SK-N-SH (cell line): Measurements from ENCODE around the gene TERT. TPM values are rescaled to one million over a fixed set of nuclear protein-coding genes. Genes with fewer than 3 reads are reported as not detected.

Source experiments
- CTCF ChIA-PET: fragments of 300-600, 350-600 bp; formaldehyde crosslinking; extraction: SDS; loops from one replicate; lab custom pipeline; 2021; lab: Yijun Ruan, JAX
- POLR2A ChIA-PET: fragments of 350-600 bp; sonication (Branson Sonifier 250); formaldehyde crosslinking; extraction: SDS; loops from one replicate; lab custom pipeline; 2020; ENCODE audit warnings: antibody characterized with exemption, inconsistent platforms; lab: Yijun Ruan, JAX
- DNase-seq: peaks from one replicate; pipeline ENCODE4 v3.0.0; 2012
- H2AFZ ChIP-seq: fragments of 200-600 bp; sonication (generic); 2 replicates; pipeline ENCODE4 v1.8.1; 2016; ENCODE audit warnings: antibody characterized with exemption, mild to moderate bottlenecking, low read depth
- H3F3A ChIP-seq: fragments of 200-600 bp; sonication (generic); replicated peaks from 2 replicates; pipeline ENCODE3; 2016; ENCODE audit warnings: antibody characterized with exemption, mild to moderate bottlenecking; ENCODE audit not compliant: insufficient read depth
- H3K27ac ChIP-seq, 2 experiments: fragments of 200-500 bp in 1 of 2; fragments of 200-600 bp in 1 of 2; sonication (Bioruptor generic) in 1 of 2; sonication (generic), shearing (Covaris generic) in 1 of 2; 2 replicates each; pipeline versions ENCODE4 v1.5.1 to v1.6.1; 2014 to 2016; ENCODE audit warnings: low read depth in 2 of 2, inconsistent platforms in 1 of 2, low read length in 1 of 2, mild to moderate bottlenecking in 1 of 2, mixed read lengths in 1 of 2
- H3K27me3 ChIP-seq: fragments of 200-600 bp; sonication (generic), shearing (Covaris generic); 2 replicates; pipeline ENCODE4 v1.6.1; 2016; ENCODE audit warnings: mixed run types; ENCODE audit not compliant: insufficient read depth
- H3K36me3 ChIP-seq, 2 experiments: fragments of 200-500 bp in 1 of 2; fragments of 200-600 bp in 1 of 2; sonication (Bioruptor generic) in 1 of 2; sonication (generic) in 1 of 2; replicated peaks in 1 of 2; 2 replicates each; pipeline versions ENCODE3 to v1.5.1; 2014 to 2016; ENCODE audit warnings: low read length in 1 of 2, mild to moderate bottlenecking in 1 of 2; ENCODE audit not compliant: insufficient read depth in 2 of 2, control insufficient read depth in 1 of 2
- H3K4me1 ChIP-seq, 2 experiments: fragments of 200-500 bp in 1 of 2; fragments of 200-600 bp in 1 of 2; sonication (Bioruptor generic) in 1 of 2; sonication (generic), shearing (Covaris generic) in 1 of 2; 2 replicates each; pipeline versions ENCODE4 v1.5.1 to v1.6.1; 2014 to 2016; ENCODE audit warnings: low read depth in 1 of 2, low read length in 1 of 2, mixed run types in 1 of 2; ENCODE audit not compliant: insufficient read depth in 2 of 2, control insufficient read depth in 1 of 2
- H3K4me2 ChIP-seq: fragments of 200-600 bp; sonication (generic), shearing (Covaris generic); 2 replicates; pipeline ENCODE4 v1.6.1; 2017; ENCODE audit warnings: mixed run types
- H3K4me3 ChIP-seq, 2 experiments: fragments of 200-500 bp in 1 of 2; fragments of 200-600 bp in 1 of 2; sonication (Bioruptor generic) in 1 of 2; sonication (generic), shearing (Covaris generic) in 1 of 2; 2 replicates each; pipeline versions ENCODE4 v1.5.1 to v1.8.1; 2014 to 2016; ENCODE audit warnings: low read depth in 2 of 2, inconsistent platforms in 1 of 2, low read length in 1 of 2, mild to moderate bottlenecking in 1 of 2, mixed read lengths in 1 of 2, moderate library complexity in 1 of 2
- H3K79me2 ChIP-seq: fragments of 200-600 bp; sonication (generic); 2 replicates; pipeline ENCODE4 v1.8.1; 2017; ENCODE audit warnings: mild to moderate bottlenecking; ENCODE audit not compliant: insufficient read depth
- H3K9ac ChIP-seq: fragments of 200-600 bp; sonication (generic); 2 replicates; pipeline ENCODE4 v1.6.1; 2017; ENCODE audit warnings: mixed run types
- H3K9me2 ChIP-seq: fragments of 200-600 bp; sonication (generic); 2 replicates; pipeline ENCODE4 v1.6.1; 2017; ENCODE audit warnings: mixed run types
- H3K9me3 ChIP-seq: fragments of 200-600 bp; sonication (generic); 2 replicates; pipeline ENCODE4 v1.6.1; 2017; ENCODE audit warnings: mixed run types, mild to moderate bottlenecking, moderate library complexity
- H4K20me1 ChIP-seq: fragments of 200-600 bp; sonication (generic); 2 replicates; pipeline ENCODE4 v1.6.1; 2017; ENCODE audit warnings: mild to moderate bottlenecking, mixed run types; ENCODE audit not compliant: insufficient read depth
- CHD2 ChIP-seq: fragments of 150-350 bp; IDR thresholded peaks from 2 replicates; pipeline ENCODE4 v1.6.1; 2018; ENCODE audit warnings: low read length; ENCODE audit not compliant: partially characterized antibody
- ELF1 ChIP-seq: IDR thresholded peaks from 2 replicates; pipeline ENCODE4 v1.4.0; 2012
- EP300 ChIP-seq, 2 experiments: IDR thresholded peaks; 2 replicates each; pipeline versions ENCODE4 v1.4.0 to v1.6.1; 2012; ENCODE audit warnings: borderline replicate concordance in 1 of 2, low read depth in 1 of 2, low read length in 1 of 2
- EZH2phosphoT487 ChIP-seq: fragments of 200-600 bp; sonication (generic); IDR thresholded peaks from 2 replicates; pipeline ENCODE4 v1.6.1; 2017; ENCODE audit warnings: low read depth, mixed run types, mild to moderate bottlenecking, antibody characterized with exemption, moderate library complexity, borderline replicate concordance
- FOSL2 ChIP-seq: IDR thresholded peaks from 2 replicates; pipeline ENCODE4 v1.4.0; 2012; ENCODE audit warnings: low read depth, mild to moderate bottlenecking, moderate library complexity, borderline replicate concordance
- FOXJ3 ChIP-seq: sonication (generic); formaldehyde crosslinking; IDR thresholded peaks from 2 replicates; pipeline ENCODE4 v1.5.1; 2020; ENCODE audit warnings: mild to moderate bottlenecking, missing genetic modification reagents
- GATA2 ChIP-seq: sonication (generic); formaldehyde crosslinking; IDR thresholded peaks from 2 replicates; pipeline ENCODE4 v1.5.0; 2020; ENCODE audit warnings: mild to moderate bottlenecking, missing genetic modification reagents
- JUND ChIP-seq: IDR thresholded peaks from 2 replicates; pipeline ENCODE4 v1.4.0; 2012
- MEF2A ChIP-seq: IDR thresholded peaks from 2 replicates; pipeline ENCODE4 v1.4.0; 2012; ENCODE audit warnings: low read depth, borderline replicate concordance
- MXI1 ChIP-seq: IDR thresholded peaks from 2 replicates; pipeline ENCODE4 v1.6.1; 2012; ENCODE audit warnings: mild to moderate bottlenecking, low read depth, low read length, improper control_type of control experiment
- NRF1 ChIP-seq: IDR thresholded peaks from 2 replicates; pipeline ENCODE4 v1.6.1; 2012; ENCODE audit warnings: low read depth, mild to moderate bottlenecking, low read length
- POLR2AphosphoS5 ChIP-seq: IDR thresholded peaks from 2 replicates; pipeline ENCODE4 v1.6.1; 2012; ENCODE audit warnings: low read depth, low read length
- RAD21 ChIP-seq: IDR thresholded peaks from 2 replicates; pipeline ENCODE4 v1.6.1; 2012; ENCODE audit warnings: mild to moderate bottlenecking, low read length
- TEAD4 ChIP-seq: IDR thresholded peaks from 2 replicates; pipeline ENCODE4 v1.4.0; 2012; ENCODE audit warnings: mild to moderate bottlenecking, borderline replicate concordance; ENCODE audit not compliant: insufficient read depth
- YY1 ChIP-seq: IDR thresholded peaks from 2 replicates; pipeline ENCODE4 v1.4.0; 2012; ENCODE audit warnings: low read depth, mild to moderate bottlenecking
- WGBS: methylation state at CpG from one replicate; pipeline ENCODE4 v1.1.6; 2017; ENCODE audit warnings: low lambda C conversion rate; 5-methylcytosine and 5-hydroxymethylcytosine counted together
- polyA plus RNA-seq, 3 experiments: library from polyadenylated mRNA; depleted of rRNA; stranded (reverse); fragments of >200 nt; gene quantifications; 2 replicates each; pipeline ENCODE4 v1.2.3, GENCODE V29; 2012
- TF ChIP-seq, protein P1 (sequence below): IDR thresholded peaks from 2 replicates; pipeline ENCODE4 v1.4.0; 2012; ENCODE audit warnings: low read depth
- TF ChIP-seq, protein P2 (sequence below): fragments of 150-350 bp; IDR thresholded peaks from 2 replicates; pipeline ENCODE4 v1.6.1; 2017; ENCODE audit warnings: antibody characterized with exemption, low read length, low read depth, borderline replicate concordance
- TF ChIP-seq, protein P3 (sequence below): IDR thresholded peaks from 2 replicates; pipeline ENCODE4 v1.6.1; 2012; ENCODE audit warnings: mild to moderate bottlenecking, low read depth, low read length, moderate library complexity
- TF ChIP-seq, protein P4 (sequence below): fragments of 150-350 bp; IDR thresholded peaks from 2 replicates; pipeline ENCODE4 v1.6.1; 2016; ENCODE audit warnings: mild to moderate bottlenecking, low read depth, low read length
- TF ChIP-seq, protein P5 (sequence below): fragments of 200-600 bp; sonication (generic); IDR thresholded peaks from 2 replicates; pipeline ENCODE4 v1.6.1; 2017; ENCODE audit warnings: antibody characterized with exemption, mild to moderate bottlenecking, moderate library complexity

TERT gene
- polyA plus RNA-seq, 1 of the 3 experiments (the other 2 are of a cell fraction), result 2.4 TPM

DNA sequence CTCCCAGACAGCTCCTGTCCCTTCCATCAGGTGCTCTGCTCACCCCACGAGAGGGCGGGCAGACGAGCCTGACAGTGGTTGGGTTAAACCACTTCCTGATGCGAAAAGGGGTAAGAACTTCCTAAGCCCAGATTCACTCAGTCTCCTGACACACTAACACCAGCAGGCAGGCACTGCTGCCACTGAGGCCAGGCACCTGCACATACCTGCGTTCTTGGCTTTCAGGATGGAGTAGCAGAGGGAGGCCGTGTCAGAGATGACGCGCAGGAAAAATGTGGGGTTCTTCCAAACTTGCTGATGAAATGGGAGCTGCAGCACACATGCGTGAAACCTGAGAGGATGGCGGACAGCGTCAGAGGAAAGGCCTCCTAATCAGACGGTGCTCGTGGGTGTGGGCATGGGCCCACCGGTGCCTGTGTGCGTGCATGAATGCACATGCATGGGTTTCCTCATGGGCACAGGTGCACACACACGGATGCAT is 39.7 kb downstream of the TERT start:
- Histone ChIP-seq H3K36me3 (no peaks in the 10 kb centered on the region), H2AFZ (no peak overlapping the region), H3K79me2 (no peaks in the 10 kb centered on the region), H3K27ac (no peak overlapping the region), H3F3A (no peaks in the 10 kb centered on the region), H3K4me1 (no peaks in the 10 kb centered on the region), H3K9me2 (no peaks in the 10 kb centered on the region), H3K27me3 (no peaks in the 10 kb centered on the region), H3K4me3 (no peak overlapping the region), H3K9me3 (no peaks in the 10 kb centered on the region), H3K4me2 (no peak overlapping the region), H4K20me1 (no peaks in the 10 kb centered on the region), H3K9ac (no peak overlapping the region)
- ChIA-PET POLR2A (no interaction called here), CTCF (interaction anchor here (1.6 kb wide), 1 partner anchor 81 kb away, joined by 8 read pairs; no protein-coding TSS in a partner anchor)
- WGBS, result 77% methylated on average over 14 of the region's 16 CpGs
- no peak for DNase-seq
- TF ChIP-seq NRF1, result no peak
- TF ChIP-seq GATA2, result no peak
- no peak for TF ChIP-seq FOXJ3 (CRISPR knock-in tag)
- TF ChIP-seq MXI1, result no peak

DNA sequence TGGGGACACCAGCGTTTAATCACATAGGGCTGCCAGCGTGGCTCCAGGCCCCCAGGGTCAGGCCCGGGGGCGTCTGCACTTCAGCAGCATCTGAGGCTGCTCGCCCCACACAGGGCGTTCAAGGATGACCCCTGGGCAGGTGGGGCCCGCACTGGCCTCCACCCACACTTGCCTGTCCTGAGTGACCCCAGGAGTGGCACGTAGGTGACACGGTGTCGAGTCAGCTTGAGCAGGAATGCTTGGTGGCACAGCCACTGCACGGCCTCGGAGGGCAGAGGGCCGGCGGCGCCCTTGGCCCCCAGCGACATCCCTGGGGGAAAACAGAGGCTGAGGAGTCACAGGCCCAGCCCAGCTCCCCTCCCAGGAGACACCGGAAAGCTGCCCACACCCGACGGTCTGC is 40.7 kb downstream of the TERT start:
- Histone ChIP-seq H3K27me3 (no peaks in the 10 kb centered on the region), H3K9me3 (no peaks in the 10 kb centered on the region), H3K9ac (no peak overlapping the region), H3K4me1 (no peaks in the 10 kb centered on the region), H3F3A (no peaks in the 10 kb centered on the region), H4K20me1 (no peaks in the 10 kb centered on the region), H3K4me2 (no peak overlapping the region), H3K27ac (no peak overlapping the region), H3K36me3 (no peaks in the 10 kb centered on the region)
- ChIA-PET CTCF (interaction anchor here (1.6 kb wide), 1 partner anchor 80 kb away, joined by 8 read pairs; no protein-coding TSS in a partner anchor), POLR2A (no interaction called here)
- no peak for DNase-seq
- TF ChIP-seq JUND (no peak), EZH2phosphoT487 (no peak), RAD21 (no peak), TEAD4 (no peak), MEF2A (no peak), POLR2AphosphoS5 (no peak), FOSL2 (no peak), EP300 (IDR thresholded peaks at IDR 0.05; ENCODE audit: borderline replicate concordance in 1 of 2, low read depth in 1 of 2, low read length in 1 of 2) (no peak), ELF1 (no peak), YY1 (no peak), CHD2 (no peak), GATA2 (no peak)
- TF ChIP-seq, protein P1, sequence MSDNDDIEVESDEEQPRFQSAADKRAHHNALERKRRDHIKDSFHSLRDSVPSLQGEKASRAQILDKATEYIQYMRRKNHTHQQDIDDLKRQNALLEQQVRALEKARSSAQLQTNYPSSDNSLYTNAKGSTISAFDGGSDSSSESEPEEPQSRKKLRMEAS, result no peak
- TF ChIP-seq, protein P2, sequence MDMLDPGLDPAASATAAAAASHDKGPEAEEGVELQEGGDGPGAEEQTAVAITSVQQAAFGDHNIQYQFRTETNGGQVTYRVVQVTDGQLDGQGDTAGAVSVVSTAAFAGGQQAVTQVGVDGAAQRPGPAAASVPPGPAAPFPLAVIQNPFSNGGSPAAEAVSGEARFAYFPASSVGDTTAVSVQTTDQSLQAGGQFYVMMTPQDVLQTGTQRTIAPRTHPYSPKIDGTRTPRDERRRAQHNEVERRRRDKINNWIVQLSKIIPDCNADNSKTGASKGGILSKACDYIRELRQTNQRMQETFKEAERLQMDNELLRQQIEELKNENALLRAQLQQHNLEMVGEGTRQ, result no peak
- TF ChIP-seq, protein P3, sequence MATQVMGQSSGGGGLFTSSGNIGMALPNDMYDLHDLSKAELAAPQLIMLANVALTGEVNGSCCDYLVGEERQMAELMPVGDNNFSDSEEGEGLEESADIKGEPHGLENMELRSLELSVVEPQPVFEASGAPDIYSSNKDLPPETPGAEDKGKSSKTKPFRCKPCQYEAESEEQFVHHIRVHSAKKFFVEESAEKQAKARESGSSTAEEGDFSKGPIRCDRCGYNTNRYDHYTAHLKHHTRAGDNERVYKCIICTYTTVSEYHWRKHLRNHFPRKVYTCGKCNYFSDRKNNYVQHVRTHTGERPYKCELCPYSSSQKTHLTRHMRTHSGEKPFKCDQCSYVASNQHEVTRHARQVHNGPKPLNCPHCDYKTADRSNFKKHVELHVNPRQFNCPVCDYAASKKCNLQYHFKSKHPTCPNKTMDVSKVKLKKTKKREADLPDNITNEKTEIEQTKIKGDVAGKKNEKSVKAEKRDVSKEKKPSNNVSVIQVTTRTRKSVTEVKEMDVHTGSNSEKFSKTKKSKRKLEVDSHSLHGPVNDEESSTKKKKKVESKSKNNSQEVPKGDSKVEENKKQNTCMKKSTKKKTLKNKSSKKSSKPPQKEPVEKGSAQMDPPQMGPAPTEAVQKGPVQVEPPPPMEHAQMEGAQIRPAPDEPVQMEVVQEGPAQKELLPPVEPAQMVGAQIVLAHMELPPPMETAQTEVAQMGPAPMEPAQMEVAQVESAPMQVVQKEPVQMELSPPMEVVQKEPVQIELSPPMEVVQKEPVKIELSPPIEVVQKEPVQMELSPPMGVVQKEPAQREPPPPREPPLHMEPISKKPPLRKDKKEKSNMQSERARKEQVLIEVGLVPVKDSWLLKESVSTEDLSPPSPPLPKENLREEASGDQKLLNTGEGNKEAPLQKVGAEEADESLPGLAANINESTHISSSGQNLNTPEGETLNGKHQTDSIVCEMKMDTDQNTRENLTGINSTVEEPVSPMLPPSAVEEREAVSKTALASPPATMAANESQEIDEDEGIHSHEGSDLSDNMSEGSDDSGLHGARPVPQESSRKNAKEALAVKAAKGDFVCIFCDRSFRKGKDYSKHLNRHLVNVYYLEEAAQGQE, result no peak
- TF ChIP-seq, protein P4, sequence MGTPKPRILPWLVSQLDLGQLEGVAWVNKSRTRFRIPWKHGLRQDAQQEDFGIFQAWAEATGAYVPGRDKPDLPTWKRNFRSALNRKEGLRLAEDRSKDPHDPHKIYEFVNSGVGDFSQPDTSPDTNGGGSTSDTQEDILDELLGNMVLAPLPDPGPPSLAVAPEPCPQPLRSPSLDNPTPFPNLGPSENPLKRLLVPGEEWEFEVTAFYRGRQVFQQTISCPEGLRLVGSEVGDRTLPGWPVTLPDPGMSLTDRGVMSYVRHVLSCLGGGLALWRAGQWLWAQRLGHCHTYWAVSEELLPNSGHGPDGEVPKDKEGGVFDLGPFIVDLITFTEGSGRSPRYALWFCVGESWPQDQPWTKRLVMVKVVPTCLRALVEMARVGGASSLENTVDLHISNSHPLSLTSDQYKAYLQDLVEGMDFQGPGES, result no peak
- TF ChIP-seq, protein P5, sequence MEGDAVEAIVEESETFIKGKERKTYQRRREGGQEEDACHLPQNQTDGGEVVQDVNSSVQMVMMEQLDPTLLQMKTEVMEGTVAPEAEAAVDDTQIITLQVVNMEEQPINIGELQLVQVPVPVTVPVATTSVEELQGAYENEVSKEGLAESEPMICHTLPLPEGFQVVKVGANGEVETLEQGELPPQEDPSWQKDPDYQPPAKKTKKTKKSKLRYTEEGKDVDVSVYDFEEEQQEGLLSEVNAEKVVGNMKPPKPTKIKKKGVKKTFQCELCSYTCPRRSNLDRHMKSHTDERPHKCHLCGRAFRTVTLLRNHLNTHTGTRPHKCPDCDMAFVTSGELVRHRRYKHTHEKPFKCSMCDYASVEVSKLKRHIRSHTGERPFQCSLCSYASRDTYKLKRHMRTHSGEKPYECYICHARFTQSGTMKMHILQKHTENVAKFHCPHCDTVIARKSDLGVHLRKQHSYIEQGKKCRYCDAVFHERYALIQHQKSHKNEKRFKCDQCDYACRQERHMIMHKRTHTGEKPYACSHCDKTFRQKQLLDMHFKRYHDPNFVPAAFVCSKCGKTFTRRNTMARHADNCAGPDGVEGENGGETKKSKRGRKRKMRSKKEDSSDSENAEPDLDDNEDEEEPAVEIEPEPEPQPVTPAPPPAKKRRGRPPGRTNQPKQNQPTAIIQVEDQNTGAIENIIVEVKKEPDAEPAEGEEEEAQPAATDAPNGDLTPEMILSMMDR, result no peak
- TF ChIP-seq, all 33 proteins: peak for 0
- no peak overlapping the region for H3K4me3 ChIP-seq
- H3K9me2 ChIP-seq, result no peaks in the 10 kb centered on the region
- WGBS, result 51% methylated on average over 19 of the region's 19 CpGs
- H3K79me2 ChIP-seq, result no peaks in the 10 kb centered on the region
- no peak overlapping the region for H2AFZ ChIP-seq
